Large intestine (tissue), 3 donors: ENCODE measurements around the gene METTL25B. TPM values are rescaled to one million over a fixed set of nuclear protein-coding genes. Genes with fewer than 3 reads are reported as not detected.

Source experiments
- DNase-seq, 2 donors: peaks; one replicate each; pipeline versions ENCODE4 v3.0.0 to v3.0.0-alpha.2; 2013
- H3K27ac ChIP-seq: one replicate; pipeline ENCODE4 v1.5.1; 2013; ENCODE audit warnings: low read length
- H3K27me3 ChIP-seq: 2 replicates; pipeline ENCODE4 v1.6.1; 2013; ENCODE audit warnings: low read length; ENCODE audit not compliant: control insufficient read depth, insufficient read depth
- H3K36me3 ChIP-seq: 2 replicates; pipeline ENCODE4 v1.6.1; 2013; ENCODE audit warnings: low read length; ENCODE audit not compliant: control insufficient read depth, insufficient read depth
- H3K4me1 ChIP-seq: one replicate; pipeline ENCODE4 v1.6.1; 2013; ENCODE audit warnings: low read length; ENCODE audit not compliant: control insufficient read depth, insufficient read depth
- H3K4me3 ChIP-seq: one replicate; pipeline ENCODE4 v1.5.1; 2013; ENCODE audit warnings: low read length
- H3K9me3 ChIP-seq: one replicate; pipeline ENCODE4 v1.6.1; 2013; ENCODE audit warnings: mild to moderate bottlenecking, low read depth, low read length, moderate library complexity; ENCODE audit not compliant: control insufficient read depth
- WGBS: methylation state at CpG from one replicate; pipeline ENCODE4 v1.1.5; 2013; ENCODE audit warnings: low lambda C conversion rate; ENCODE audit not compliant: insufficient coverage; 5-methylcytosine and 5-hydroxymethylcytosine counted together
- polyA plus RNA-seq: library from polyadenylated mRNA; unstranded; fragments of 120-200 nt; gene quantifications from one replicate; pipeline ENCODE4 v1.2.1, GENCODE V29; 2013

METTL25B gene
- polyA plus RNA-seq, 1 donor, result 59.3 TPM

DNA sequence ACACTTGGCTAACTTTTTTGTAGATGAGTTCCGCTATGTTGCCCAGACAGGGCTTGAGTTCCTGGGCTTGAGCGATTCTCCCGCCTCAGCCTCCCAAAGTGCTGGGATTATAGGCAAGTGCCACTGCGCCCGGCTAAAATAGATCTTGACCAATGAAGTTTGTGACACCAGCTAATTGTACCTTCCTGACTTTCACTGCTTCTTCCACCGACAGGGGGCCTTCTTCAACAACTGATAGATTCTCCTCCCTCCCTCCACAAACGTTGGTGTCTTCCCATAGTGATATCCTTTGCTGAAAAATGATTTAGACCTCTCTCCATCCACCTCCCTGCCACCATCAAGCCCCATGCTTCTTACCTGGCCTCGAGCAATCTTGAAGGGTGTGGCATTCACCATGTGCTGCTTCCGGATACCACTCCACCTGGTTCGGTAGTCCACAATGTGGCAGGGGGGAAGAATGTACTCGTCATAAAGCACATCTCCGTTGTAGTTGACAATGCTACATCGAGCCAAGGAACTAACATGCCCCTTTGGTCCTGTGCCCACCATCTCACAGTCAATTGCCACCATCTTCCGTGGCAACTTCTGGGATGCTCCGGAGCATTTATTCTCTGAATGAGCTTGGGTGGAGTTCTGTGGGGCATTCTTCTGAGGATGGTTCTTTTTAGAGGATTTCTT is 1.6 kb upstream of the METTL25B start:
- WGBS, result 40% methylated on average over 2 of the region's 15 CpGs
- Histone ChIP-seq H3K27ac (no peak overlapping the region), H3K27me3 (no peaks in the 10 kb centered on the region), H3K9me3 (no peaks in the 10 kb centered on the region), H3K4me1 (peaks cover 33% of the 10 kb centered on the region), H3K36me3 (peaks cover 28% of the 10 kb centered on the region), H3K4me3 (peak overlapping the region; percentile 76)
- peak in 1 of 2 donors; percentile 58 for DNase-seq

DNA sequence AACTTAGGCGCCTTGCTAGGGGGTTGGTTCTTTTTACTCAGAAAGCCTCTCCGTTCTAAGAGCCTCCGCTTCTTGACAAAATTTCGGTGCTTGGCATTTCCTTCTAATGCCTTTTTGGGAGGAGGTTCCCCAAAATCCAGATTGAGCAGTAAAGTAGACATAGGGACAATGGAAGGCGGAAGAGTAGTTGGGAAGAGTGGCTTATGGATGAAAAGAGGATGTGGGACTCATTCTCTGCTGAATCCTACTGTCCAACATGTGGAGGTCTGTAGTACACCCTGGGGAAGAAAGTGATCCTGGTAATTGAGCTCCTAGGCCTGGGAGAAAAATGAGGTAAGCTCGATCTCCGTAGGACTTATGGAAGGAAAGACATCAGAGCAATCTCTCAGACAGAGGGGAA is 777 bp upstream of the METTL25B start:
- Histone ChIP-seq H3K27me3 (no peaks in the 10 kb centered on the region), H3K36me3 (peaks cover 32% of the 10 kb centered on the region), H3K9me3 (no peaks in the 10 kb centered on the region), H3K4me1 (peaks cover 33% of the 10 kb centered on the region), H3K27ac (peak overlapping the region; percentile 94), H3K4me3 (peak overlapping the region; percentile 76)
- 0% methylated on average over 2 of the region's 7 CpGs for WGBS
- DNase-seq, result no peak

DNA sequence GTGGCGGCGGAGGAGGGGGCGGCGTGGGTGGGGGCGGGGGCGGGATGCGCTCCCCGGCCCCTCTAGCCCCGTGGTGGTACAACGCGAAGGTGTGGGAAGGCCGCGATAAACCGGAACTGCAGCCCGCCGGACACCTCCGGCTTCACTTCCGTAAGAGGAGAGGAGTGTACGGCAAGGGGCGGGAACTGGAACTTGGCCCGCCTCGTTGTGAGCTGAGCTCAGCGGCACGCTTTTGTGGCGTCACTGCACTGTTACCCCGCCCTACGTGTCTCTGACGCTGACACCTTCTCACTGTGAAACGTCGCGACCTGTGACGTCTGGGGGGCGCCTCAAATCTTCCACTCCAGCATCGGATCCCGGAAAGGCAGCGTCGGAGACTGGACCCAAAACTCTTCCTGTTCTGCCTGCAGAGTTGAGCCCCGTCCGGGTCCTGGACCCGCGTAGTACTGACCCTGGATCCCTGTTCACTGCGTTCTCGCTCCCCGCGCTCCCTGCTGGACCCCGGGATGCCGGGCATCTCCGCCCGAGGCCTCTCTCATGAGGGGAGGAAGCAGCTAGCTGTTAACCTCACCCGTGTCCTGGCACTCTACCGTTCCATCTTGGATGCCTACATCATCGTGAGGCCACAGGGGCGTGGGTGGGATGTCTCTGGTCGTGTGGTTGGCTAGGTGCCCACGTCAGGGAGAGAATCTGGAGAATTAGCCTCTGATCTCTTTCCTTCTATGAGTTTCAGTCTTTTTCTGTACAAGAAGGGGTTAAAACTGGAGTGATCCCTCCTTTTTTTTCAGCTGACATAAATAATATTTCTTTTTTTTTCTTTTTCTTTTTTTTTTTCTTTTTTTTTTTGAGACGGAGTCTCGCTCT is 562 bp downstream of the METTL25B start, which contains the start of gene ISG20L2:
TSS of gene ISG20L2 (minus strand) at position 168 of the 864 bp plus-strand sequence. CDS start 1,114 bp downstream, outside the sequence.
- peak; percentile 99 for DNase-seq
- no peaks in the 10 kb centered on the region for H3K27me3 ChIP-seq
- no peaks in the 10 kb centered on the region for H3K9me3 ChIP-seq
- peaks cover 32% of the 10 kb centered on the region for H3K36me3 ChIP-seq
- H3K4me1 ChIP-seq, result peaks cover 33% of the 10 kb centered on the region
- H3K27ac ChIP-seq, result peak within 1 kb of the TSS; percentile 94
- 0% methylated on average over 2 of the region's 57 CpGs for WGBS
- H3K4me3 ChIP-seq, result peak within 1 kb of the TSS; percentile 76

DNA sequence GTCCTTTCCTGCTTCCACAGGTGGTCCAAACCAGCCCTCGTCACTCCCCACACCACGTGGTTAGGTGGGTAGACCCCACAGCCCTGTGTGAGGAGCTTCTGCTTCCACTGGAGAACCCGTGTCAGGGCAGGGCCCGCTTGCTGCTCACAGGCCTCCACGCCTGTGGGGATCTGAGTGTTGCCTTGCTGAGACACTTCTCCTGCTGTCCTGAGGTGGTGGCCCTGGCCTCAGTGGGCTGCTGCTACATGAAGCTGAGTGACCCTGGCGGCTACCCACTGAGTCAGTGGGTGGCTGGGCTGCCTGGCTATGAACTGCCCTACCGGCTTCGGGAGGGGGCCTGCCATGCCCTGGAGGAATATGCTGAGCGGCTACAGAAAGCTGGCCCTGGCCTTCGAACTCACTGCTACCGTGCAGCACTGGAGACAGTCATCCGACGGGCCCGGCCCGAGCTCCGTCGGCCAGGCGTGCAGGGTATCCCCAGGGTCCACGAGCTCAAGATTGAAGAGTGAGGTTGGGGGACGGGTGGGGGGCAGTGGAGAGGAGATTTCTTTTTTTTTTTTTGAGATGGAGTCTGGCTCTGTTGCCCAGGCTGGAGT is 5.8 kb downstream of the METTL25B start:
- H3K4me3 ChIP-seq, result no peak overlapping the region
- no peak for DNase-seq
- peaks cover 50% of the 10 kb centered on the region for H3K36me3 ChIP-seq
- no CpG with 5 or more reads among the region's 20 CpGs for WGBS
- no peaks in the 10 kb centered on the region for H3K27me3 ChIP-seq
- H3K9me3 ChIP-seq, result no peaks in the 10 kb centered on the region
- no peak overlapping the region for H3K27ac ChIP-seq
- peaks cover 8% of the 10 kb centered on the region for H3K4me1 ChIP-seq

DNA sequence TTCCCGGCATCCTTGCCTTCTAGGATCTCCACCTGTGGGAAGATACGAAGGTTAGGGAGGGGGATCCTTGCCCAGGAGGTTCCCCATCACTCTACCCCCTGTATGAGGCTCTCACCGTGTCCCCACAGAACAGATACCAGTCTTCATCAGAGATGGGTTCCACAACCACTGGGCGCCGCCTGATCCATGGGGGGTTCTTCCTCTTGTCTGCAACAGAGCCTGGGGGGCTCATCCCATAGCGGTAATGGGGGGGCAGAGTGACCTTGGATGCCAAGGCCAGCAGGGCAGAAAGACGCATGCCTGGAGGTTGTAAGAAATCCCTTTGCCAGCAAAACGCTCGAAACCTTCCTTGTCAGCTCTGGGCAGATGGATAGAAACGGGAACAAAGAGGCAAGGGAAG is 10.1 kb downstream of the METTL25B start:
- Histone ChIP-seq H3K4me1 (peaks cover 4% of the 10 kb centered on the region), H3K9me3 (no peaks in the 10 kb centered on the region), H3K36me3 (peaks cover 52% of the 10 kb centered on the region), H3K4me3 (no peak overlapping the region), H3K27me3 (no peaks in the 10 kb centered on the region), H3K27ac (no peak overlapping the region)
- no peak for DNase-seq
- no CpG with 5 or more reads among the region's 10 CpGs for WGBS

DNA sequence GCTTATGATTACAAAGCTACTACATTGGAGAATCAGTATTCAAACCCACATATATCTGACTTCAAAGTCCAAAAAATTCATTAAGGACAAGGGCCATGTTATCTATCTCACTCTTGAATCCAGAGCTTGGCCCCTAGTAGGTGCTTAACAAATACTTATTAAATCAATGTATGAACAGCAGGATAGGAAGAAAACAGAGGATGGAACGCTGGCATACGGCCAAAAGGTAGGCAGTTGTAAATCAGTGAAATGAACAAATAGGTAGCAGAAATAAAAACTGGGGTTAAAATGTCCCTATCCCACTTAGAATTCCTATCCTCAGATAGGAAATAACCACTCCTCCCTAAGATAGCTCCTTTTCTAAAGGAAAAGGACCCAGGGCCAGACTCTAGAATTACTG is 10.6 kb downstream of the METTL25B start:
- H3K27ac ChIP-seq, result no peak overlapping the region
- no peak for DNase-seq
- H3K9me3 ChIP-seq, result no peaks in the 10 kb centered on the region
- no peak overlapping the region for H3K4me3 ChIP-seq
- H3K27me3 ChIP-seq, result no peaks in the 10 kb centered on the region
- WGBS, result 100% methylated on average over 1 of the region's 2 CpGs
- peaks cover 52% of the 10 kb centered on the region for H3K36me3 ChIP-seq
- peaks cover 4% of the 10 kb centered on the region for H3K4me1 ChIP-seq

DNA sequence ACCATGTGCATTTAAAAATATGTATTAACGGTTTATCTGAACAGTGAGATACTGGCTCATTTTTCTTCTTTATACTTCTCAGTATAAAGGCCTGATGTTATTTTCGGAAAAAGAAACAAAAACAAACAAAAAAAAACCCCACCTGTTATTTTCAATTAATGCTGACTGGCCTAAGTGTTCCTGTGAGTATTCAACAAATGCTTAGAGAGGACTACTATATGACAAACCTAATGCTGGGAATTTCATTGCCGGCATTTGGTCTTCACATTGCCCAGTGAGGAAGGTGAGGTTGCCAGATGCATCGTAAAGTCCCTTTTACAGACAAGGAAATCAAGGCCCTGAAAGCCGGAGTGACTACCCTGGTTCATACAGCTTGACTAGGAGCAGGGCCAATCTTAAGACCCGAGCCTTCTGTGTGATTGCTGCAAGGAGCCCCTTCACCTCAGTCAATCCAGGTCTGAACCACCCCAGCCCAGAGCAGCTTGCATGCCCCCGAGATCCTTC is 12.0 kb downstream of the METTL25B start:
- Histone ChIP-seq H3K36me3 (peaks cover 60% of the 10 kb centered on the region), H3K4me1 (peaks cover 9% of the 10 kb centered on the region), H3K9me3 (no peaks in the 10 kb centered on the region), H3K27ac (peak overlapping the region; percentile 57), H3K27me3 (no peaks in the 10 kb centered on the region), H3K4me3 (peak overlapping the region; percentile 67)
- WGBS, result 73% methylated on average over 1 of the region's 7 CpGs
- DNase-seq, result no peak

DNA sequence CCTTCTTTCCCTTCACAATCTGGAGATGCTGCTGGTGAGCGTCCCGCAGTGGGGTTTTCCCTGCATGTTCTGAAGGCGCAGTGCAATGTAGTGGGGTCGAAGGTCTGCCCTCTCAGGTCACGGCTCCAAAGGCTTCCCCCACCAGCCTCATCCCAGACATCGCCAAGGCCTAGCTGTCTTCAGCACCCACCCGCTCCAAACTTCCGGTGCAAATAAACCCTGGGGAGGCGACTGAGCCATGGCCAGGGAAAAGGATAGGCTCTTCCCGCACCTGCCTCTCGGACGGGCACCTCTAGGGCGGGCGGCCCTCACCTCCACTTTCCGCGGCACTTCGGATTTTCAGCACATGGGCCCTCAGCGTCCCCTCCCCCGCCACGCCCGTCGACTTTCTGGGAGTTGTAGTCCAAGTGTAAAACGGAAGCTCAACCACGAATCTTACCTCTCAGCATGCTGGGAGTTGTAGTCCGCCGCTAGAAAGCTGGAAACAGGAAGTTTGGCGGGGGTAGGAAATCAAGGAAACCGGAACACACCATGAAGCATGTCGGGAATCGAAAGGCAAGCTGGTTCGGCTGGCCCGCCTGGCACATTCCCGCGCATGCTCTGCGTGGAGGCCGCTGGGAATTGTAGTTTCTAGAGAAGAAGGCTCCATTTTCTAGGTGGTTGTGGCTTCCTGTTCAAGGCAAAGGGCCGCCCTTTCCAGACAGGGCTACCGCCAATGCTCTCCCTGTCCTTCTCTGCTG is 12.6 kb downstream of the METTL25B start, which contains the start of gene MRPL24:
TSS of gene MRPL24 (minus strand) at position 348 of the 740 bp plus-strand sequence. CDS start 2,384 bp downstream, outside the sequence.
- Histone ChIP-seq H3K4me1 (peaks cover 16% of the 10 kb centered on the region), H3K36me3 (peaks cover 58% of the 10 kb centered on the region), H3K4me3 (peak within 1 kb of the TSS; percentile 67), H3K9me3 (no peaks in the 10 kb centered on the region), H3K27me3 (no peaks in the 10 kb centered on the region), H3K27ac (peak within 1 kb of the TSS; percentile 81)
- DNase-seq, result peak; percentile 99 to 100
- 0% methylated on average over 1 of the region's 38 CpGs for WGBS

DNA sequence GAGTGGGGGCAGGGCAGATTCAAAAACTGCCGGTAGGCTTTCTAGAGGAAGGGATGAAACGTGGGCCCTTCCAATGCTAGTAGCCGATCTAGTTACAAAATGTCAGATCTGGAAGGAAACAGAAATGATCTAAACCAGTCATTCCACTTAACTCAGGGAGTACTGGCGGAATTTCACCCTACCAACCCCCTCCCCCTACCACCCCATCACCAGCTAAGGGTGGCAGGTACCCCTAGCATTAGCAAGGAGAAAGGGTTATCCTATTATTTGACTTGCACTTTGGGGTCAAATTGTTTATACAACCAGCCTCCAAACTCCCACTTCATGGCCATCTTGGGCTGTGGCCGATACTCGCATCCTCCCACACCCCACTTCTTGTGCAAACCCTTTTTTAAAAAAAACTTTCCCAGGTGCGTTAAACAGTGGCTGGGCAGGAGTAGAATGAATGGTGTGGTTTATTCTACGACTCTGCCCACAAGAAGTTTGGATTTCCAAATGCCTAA is 13.3 kb downstream of the METTL25B start:
- H3K36me3 ChIP-seq, result peaks cover 54% of the 10 kb centered on the region
- WGBS, result no CpG with 5 or more reads among the region's 8 CpGs

More for the DNA sequence above, 13.3 kb downstream of the METTL25B start:
- peaks cover 21% of the 10 kb centered on the region for H3K4me1 ChIP-seq
- no peaks in the 10 kb centered on the region for H3K9me3 ChIP-seq
- H3K27ac ChIP-seq, result peak overlapping the region; percentile 81
- no peak for DNase-seq
- peak overlapping the region; percentile 28 for H3K4me3 ChIP-seq
- no peaks in the 10 kb centered on the region for H3K27me3 ChIP-seq
